NB4 (cell line): ENCODE data around the gene GALNT17.

Experiments
- MYC ChIP-seq: IDR thresholded peaks from 2 replicates; pipeline ENCODE4 v1.6.1; 2011; ENCODE audit warnings: low read depth, low read length
- POLR2A ChIP-seq: IDR thresholded peaks from 2 replicates; pipeline ENCODE4 v1.6.1; 2011; ENCODE audit warnings: mild to moderate bottlenecking; ENCODE audit not compliant: insufficient read length; ENCODE audit errors: extremely low read depth

- TF ChIP-seq POLR2A (no peak), MYC (no peak)
These were observed 202.6 kb downstream of the GALNT17 start for GRCh38 chr7:71334541-71334940.
